ENCODE results near the gene PARD6B.
A peak's percentile ranks its signal among the peaks of the same experiment; 100 is the strongest.

- TF ChIP-seq POLR2A (IDR thresholded peaks at IDR 0.05; ENCODE audit: low read depth, low read length) (no peak), CTCF (conservative IDR thresholded peaks at IDR 0.05; ENCODE audit: low read depth, low read length) (no peak), RAD21 (IDR thresholded peaks at IDR 0.05; ENCODE audit: low read length) (no peak), CHD1 (IDR thresholded peaks at IDR 0.05; ENCODE audit: low read depth, low read length) (no peak), CEBPB (IDR thresholded peaks at IDR 0.05; ENCODE audit: low read depth, low read length) (peak; percentile 60; the same call in 1 of the 2 replicates)
These were observed 31.2 kb downstream of the PARD6B start for GRCh38 chr20:50762435-50763220.
